Measurements from ENCODE around the gene ZNF813. TPM values are rescaled to one million over a fixed set of nuclear protein-coding genes. Genes with fewer than 3 reads are reported as not detected.

ZNF813 gene
- total and polyA plus RNA-seq, 9 of the 15 experiments (the other 6 are each of a cell fraction or from before 2014, with no cell fraction given) = 1.3 to 8.0 (median 5.3) TPM

Other genes with a start within 250 kb of the ZNF813 start
Only the 7 nearest of the 9 such genes appear.
- gene VN1R4, start 200.0 kb upstream of the ZNF813 start, total RNA-seq (2014; rRNA removed) = not detected in 2 replicates
- not detected in 2 replicates for gene VN1R4, start 200.0 kb upstream of the ZNF813 start, total RNA-seq (2014; rRNA removed; fragmentation: Illumina TruSeq; extraction: Trizol)
- not detected in 2 replicates for gene VN1R4, start 200.0 kb upstream of the ZNF813 start, total RNA-seq (2015; rRNA removed; fragmentation: Illumina TruSeq; extraction: Trizol)
- gene VN1R4, start 200.0 kb upstream of the ZNF813 start, total RNA-seq (2021) = not detected in 2 replicates
- not detected in 2 replicates for gene VN1R4, start 200.0 kb upstream of the ZNF813 start, polyA plus RNA-seq (2011; rRNA removed)
- not detected in 2 replicates for gene VN1R4, start 200.0 kb upstream of the ZNF813 start, polyA plus RNA-seq (2014; fragmentation: Illumina TruSeq; extraction: Trizol)
- not detected for gene VN1R4, start 200.0 kb upstream of the ZNF813 start, polyA plus RNA-seq (2014; fragmentation: Nextera tagmentation; extraction: Ambion mirVana)
- not detected in 2 replicates for gene VN1R4, start 200.0 kb upstream of the ZNF813 start, polyA plus RNA-seq (2014; rRNA removed)
- 4.1 and 4.8 TPM in 2 replicates for gene ZNF845, start 134.0 kb upstream of the ZNF813 start, total RNA-seq (2014; rRNA removed)
- gene ZNF845, start 134.0 kb upstream of the ZNF813 start, total RNA-seq (2014; rRNA removed; fragmentation: Illumina TruSeq; extraction: Trizol) = 13.2 and 15.8 TPM in 2 replicates
- gene ZNF845, start 134.0 kb upstream of the ZNF813 start, total RNA-seq (2015; rRNA removed; fragmentation: Illumina TruSeq; extraction: Trizol) = 9.3 and 10.8 TPM in 2 replicates
- 5.8 and 6.7 TPM in 2 replicates for gene ZNF845, start 134.0 kb upstream of the ZNF813 start, total RNA-seq (2021)
- 6.0 and 8.9 TPM in 2 replicates for gene ZNF845, start 134.0 kb upstream of the ZNF813 start, polyA plus RNA-seq (2011; rRNA removed)
- 6.4 and 7.1 TPM in 2 replicates for gene ZNF845, start 134.0 kb upstream of the ZNF813 start, polyA plus RNA-seq (2014; fragmentation: Illumina TruSeq; extraction: Trizol)
- gene ZNF845, start 134.0 kb upstream of the ZNF813 start, polyA plus RNA-seq (2014; fragmentation: Nextera tagmentation; extraction: Ambion mirVana) = 1 to 10 TPM; 1.9 to 3.9 TPM
- gene ZNF845, start 134.0 kb upstream of the ZNF813 start, polyA plus RNA-seq (2014; rRNA removed) = 2.9 and 3.2 TPM in 2 replicates
- gene ZNF525, start 102.0 kb upstream of the ZNF813 start, total RNA-seq (2014; rRNA removed) = 4.1 and 6.9 TPM in 2 replicates
- gene ZNF525, start 102.0 kb upstream of the ZNF813 start, total RNA-seq (2014; rRNA removed; fragmentation: Illumina TruSeq; extraction: Trizol) = 11.0 and 12.0 TPM in 2 replicates
- gene ZNF525, start 102.0 kb upstream of the ZNF813 start, total RNA-seq (2015; rRNA removed; fragmentation: Illumina TruSeq; extraction: Trizol) = 5.7 and 6.7 TPM in 2 replicates
- 6.5 and 6.7 TPM in 2 replicates for gene ZNF525, start 102.0 kb upstream of the ZNF813 start, total RNA-seq (2021)
- 6.4 and 10.8 TPM in 2 replicates for gene ZNF525, start 102.0 kb upstream of the ZNF813 start, polyA plus RNA-seq (2011; rRNA removed)
- 6.5 and 7.0 TPM in 2 replicates for gene ZNF525, start 102.0 kb upstream of the ZNF813 start, polyA plus RNA-seq (2014; fragmentation: Illumina TruSeq; extraction: Trizol)
- 1 to 10 TPM; 1.5 to 2.5 TPM for gene ZNF525, start 102.0 kb upstream of the ZNF813 start, polyA plus RNA-seq (2014; fragmentation: Nextera tagmentation; extraction: Ambion mirVana)
- 4.5 and 5.4 TPM in 2 replicates for gene ZNF525, start 102.0 kb upstream of the ZNF813 start, polyA plus RNA-seq (2014; rRNA removed)
- 8.0 and 8.5 TPM in 2 replicates for gene ZNF765, start 72.6 kb upstream of the ZNF813 start, total RNA-seq (2014; rRNA removed)
- 17.5 and 18.7 TPM in 2 replicates for gene ZNF765, start 72.6 kb upstream of the ZNF813 start, total RNA-seq (2014; rRNA removed; fragmentation: Illumina TruSeq; extraction: Trizol)
- 13.5 and 16.6 TPM in 2 replicates for gene ZNF765, start 72.6 kb upstream of the ZNF813 start, total RNA-seq (2015; rRNA removed; fragmentation: Illumina TruSeq; extraction: Trizol)
- gene ZNF765, start 72.6 kb upstream of the ZNF813 start, total RNA-seq (2021) = 9.8 and 9.9 TPM in 2 replicates
- gene ZNF765, start 72.6 kb upstream of the ZNF813 start, polyA plus RNA-seq (2011; rRNA removed) = 12.5 and 12.7 TPM in 2 replicates
- gene ZNF765, start 72.6 kb upstream of the ZNF813 start, polyA plus RNA-seq (2014; fragmentation: Illumina TruSeq; extraction: Trizol) = 8.7 and 9.4 TPM in 2 replicates
- gene ZNF765, start 72.6 kb upstream of the ZNF813 start, polyA plus RNA-seq (2014; fragmentation: Nextera tagmentation; extraction: Ambion mirVana) = 1 to 10 TPM; 6.6 to 9.6 TPM
- 5.4 and 8.1 TPM in 2 replicates for gene ZNF765, start 72.6 kb upstream of the ZNF813 start, polyA plus RNA-seq (2014; rRNA removed)
- 10.3 and 11.1 TPM in 2 replicates for gene ZNF761, start 35.7 kb upstream of the ZNF813 start, total RNA-seq (2014; rRNA removed)
- gene ZNF761, start 35.7 kb upstream of the ZNF813 start, total RNA-seq (2014; rRNA removed; fragmentation: Illumina TruSeq; extraction: Trizol) = 19.6 and 19.7 TPM in 2 replicates
- 15.1 and 18.1 TPM in 2 replicates for gene ZNF761, start 35.7 kb upstream of the ZNF813 start, total RNA-seq (2015; rRNA removed; fragmentation: Illumina TruSeq; extraction: Trizol)
- 11.3 and 11.8 TPM in 2 replicates for gene ZNF761, start 35.7 kb upstream of the ZNF813 start, total RNA-seq (2021)
- gene ZNF761, start 35.7 kb upstream of the ZNF813 start, polyA plus RNA-seq (2011; rRNA removed) = 17.9 and 25.2 TPM in 2 replicates
- gene ZNF761, start 35.7 kb upstream of the ZNF813 start, polyA plus RNA-seq (2014; fragmentation: Illumina TruSeq; extraction: Trizol) = 16.3 and 17.0 TPM in 2 replicates
- 10 to 100 TPM; 13.0 to 30.2 TPM for gene ZNF761, start 35.7 kb upstream of the ZNF813 start, polyA plus RNA-seq (2014; fragmentation: Nextera tagmentation; extraction: Ambion mirVana)
- gene ZNF761, start 35.7 kb upstream of the ZNF813 start, polyA plus RNA-seq (2014; rRNA removed) = 10.3 and 10.5 TPM in 2 replicates
- gene ZNF331, start 70.4 kb downstream of the ZNF813 start, total RNA-seq (2014; rRNA removed) = 0.50 and 1.6 TPM in 2 replicates
- gene ZNF331, start 70.4 kb downstream of the ZNF813 start, total RNA-seq (2014; rRNA removed; fragmentation: Illumina TruSeq; extraction: Trizol) = 0.76 and 0.86 TPM in 2 replicates
- gene ZNF331, start 70.4 kb downstream of the ZNF813 start, total RNA-seq (2015; rRNA removed; fragmentation: Illumina TruSeq; extraction: Trizol) = 1.5 TPM in 2 replicates
- gene ZNF331, start 70.4 kb downstream of the ZNF813 start, total RNA-seq (2021) = 1.4 and 1.7 TPM in 2 replicates
- 0.28 and 0.70 TPM in 2 replicates for gene ZNF331, start 70.4 kb downstream of the ZNF813 start, polyA plus RNA-seq (2011; rRNA removed)
- gene ZNF331, start 70.4 kb downstream of the ZNF813 start, polyA plus RNA-seq (2014; fragmentation: Illumina TruSeq; extraction: Trizol) = 1.8 and 2.0 TPM in 2 replicates
- gene ZNF331, start 70.4 kb downstream of the ZNF813 start, polyA plus RNA-seq (2014; fragmentation: Nextera tagmentation; extraction: Ambion mirVana) = under 1 TPM; 0.23 to 0.69 TPM
- gene ZNF331, start 70.4 kb downstream of the ZNF813 start, polyA plus RNA-seq (2014; rRNA removed) = 2.7 and 4.8 TPM in 2 replicates
- not detected in 2 replicates for gene DPRX, start 164.3 kb downstream of the ZNF813 start, total RNA-seq (2014; rRNA removed)
- not detected in 2 replicates for gene DPRX, start 164.3 kb downstream of the ZNF813 start, total RNA-seq (2014; rRNA removed; fragmentation: Illumina TruSeq; extraction: Trizol)
- gene DPRX, start 164.3 kb downstream of the ZNF813 start, total RNA-seq (2015; rRNA removed; fragmentation: Illumina TruSeq; extraction: Trizol) = not detected in 2 replicates
- not detected in 2 replicates for gene DPRX, start 164.3 kb downstream of the ZNF813 start, total RNA-seq (2021)
- not detected in 2 replicates for gene DPRX, start 164.3 kb downstream of the ZNF813 start, polyA plus RNA-seq (2011; rRNA removed)
- not detected in 2 replicates for gene DPRX, start 164.3 kb downstream of the ZNF813 start, polyA plus RNA-seq (2014; fragmentation: Illumina TruSeq; extraction: Trizol)
- gene DPRX, start 164.3 kb downstream of the ZNF813 start, polyA plus RNA-seq (2014; fragmentation: Nextera tagmentation; extraction: Ambion mirVana) = not detected
- not detected in 2 replicates for gene DPRX, start 164.3 kb downstream of the ZNF813 start, polyA plus RNA-seq (2014; rRNA removed)

All from K562 (cell line).